ENCODE data around the gene TNFSF12. TPM values are rescaled to one million over a fixed set of nuclear protein-coding genes. Genes with fewer than 3 reads are reported as not detected.

TNFSF12 gene
- total RNA-seq, 4 donors from 2014 or later = 12.7 to 28.4 (median 18.0) TPM

- peak; percentile 91 to 92 for DNase-seq (ENCODE audit: low spot score in 2 of 2)
Observed at GRCh38 chr17:7589204-7589868, 40.5 kb downstream of the TNFSF12 start.

GRCh38 chr17:7589891-7590691 is 41.2 kb downstream of the TNFSF12 start, which contains the start of gene SOX15:
Gene SOX15 (minus strand): TSS chr17:7590094. CDS start chr17:7589676, 418 bp downstream.
- no peaks in the 10 kb centered on the region for H3K27me3 ChIP-seq

More at GRCh38 chr17:7589204-7589868, 40.5 kb downstream of the TNFSF12 start:
- H3K36me3 ChIP-seq = peaks cover 40% of the 10 kb centered on the region
- no peak for TF ChIP-seq POLR2A (IDR thresholded peaks at IDR 0.05)
- peak in 1 of 3 donors; percentile 26 for TF ChIP-seq POLR2AphosphoS5 (IDR thresholded peaks at IDR 0.05)
- TF ChIP-seq CTCF (IDR thresholded peaks at IDR 0.05) = peak; percentile 76 to 89
- no peak for TF ChIP-seq EP300 (IDR thresholded peaks at IDR 0.05)
- peak overlapping the region; percentile 59 for H3K4me3 ChIP-seq
- no peaks in the 10 kb centered on the region for H3K27me3 ChIP-seq
- WGBS = 13% methylated on average over 22 of the region's 56 CpGs
- H3K9me3 ChIP-seq = no peaks in the 10 kb centered on the region
- H3K4me1 ChIP-seq = peaks cover 67% of the 10 kb centered on the region
- peak overlapping the region; percentile 79 for H3K27ac ChIP-seq

GRCh38 chr17:7590743-7591142 is 41.9 kb downstream of the TNFSF12 start:
- peaks cover 54% of the 10 kb centered on the region for H3K36me3 ChIP-seq
- DNase-seq (ENCODE audit: low spot score in 2 of 2) = no peak
- H3K27me3 ChIP-seq = no peaks in the 10 kb centered on the region
- H3K9me3 ChIP-seq = no peaks in the 10 kb centered on the region
- TF ChIP-seq POLR2AphosphoS5 (IDR thresholded peaks at IDR 0.05) (no peak), CTCF (IDR thresholded peaks at IDR 0.05) (no peak), EP300 (IDR thresholded peaks at IDR 0.05) (no peak), POLR2A (IDR thresholded peaks at IDR 0.05) (no peak)
- H3K4me3 ChIP-seq = no peak overlapping the region
- H3K27ac ChIP-seq = peak overlapping the region; percentile 79
- 17% methylated on average over 4 of the region's 4 CpGs for WGBS
- peaks cover 53% of the 10 kb centered on the region for H3K4me1 ChIP-seq

More at GRCh38 chr17:7589891-7590691, 41.2 kb downstream of the TNFSF12 start, which contains the start of gene SOX15:
- H3K36me3 ChIP-seq = peaks cover 47% of the 10 kb centered on the region
- peak within 1 kb of the TSS; percentile 59 for H3K4me3 ChIP-seq
- H3K27ac ChIP-seq = peak within 1 kb of the TSS; percentile 79
- TF ChIP-seq POLR2A (IDR thresholded peaks at IDR 0.05) (peak in 1 of 2 donors; percentile 23), EP300 (IDR thresholded peaks at IDR 0.05) (no peak), POLR2AphosphoS5 (IDR thresholded peaks at IDR 0.05) (no peak), CTCF (IDR thresholded peaks at IDR 0.05) (no peak)
- H3K4me1 ChIP-seq = peaks cover 59% of the 10 kb centered on the region
- no peaks in the 10 kb centered on the region for H3K9me3 ChIP-seq
- WGBS = 36% methylated on average over 11 of the region's 24 CpGs
- no peak for DNase-seq (ENCODE audit: low spot score in 2 of 2)

GRCh38 chr17:7591596-7591995 is 42.7 kb downstream of the TNFSF12 start:
- no peak for TF ChIP-seq CTCF (IDR thresholded peaks at IDR 0.05)
- no peak for TF ChIP-seq EP300 (IDR thresholded peaks at IDR 0.05)
- TF ChIP-seq POLR2A (IDR thresholded peaks at IDR 0.05) = no peak
- TF ChIP-seq POLR2AphosphoS5 (IDR thresholded peaks at IDR 0.05) = no peak
- DNase-seq (ENCODE audit: low spot score in 2 of 2) = no peak
- Histone ChIP-seq H3K9me3 (no peaks in the 10 kb centered on the region), H3K36me3 (peaks cover 62% of the 10 kb centered on the region), H3K4me1 (peaks cover 50% of the 10 kb centered on the region), H3K27me3 (no peaks in the 10 kb centered on the region), H3K4me3 (no peak overlapping the region), H3K27ac (peak overlapping the region; percentile 79)
- 88% methylated on average over 5 of the region's 5 CpGs for WGBS

Measured in suprapubic skin (tissue), 4 donors.